ENCODE data around the gene SLC30A9. TPM values are rescaled to one million over a fixed set of nuclear protein-coding genes. Genes with fewer than 3 reads are reported as not detected.

The SLC30A9 gene
- total and polyA plus RNA-seq, 10 donors, result 7.1 to 54.4 (median 33.9) TPM

- no peak for DNase-seq
- H3K36me3 ChIP-seq, result no peaks in the 10 kb centered on the region
- no peak for TF ChIP-seq POLR2A (IDR thresholded peaks at IDR 0.05)
- TF ChIP-seq POLR2AphosphoS5 (IDR thresholded peaks at IDR 0.05), result no peak
- no peak for TF ChIP-seq CTCF (IDR thresholded peaks at IDR 0.05 in 8 of 11, conservative IDR thresholded peaks at IDR 0.05 in 3 of 11)
- H3K4me1 ChIP-seq, result no peaks in the 10 kb centered on the region
- WGBS, 5 donors, result 89 to 98% (median 96%) methylated on average over 2 of the region's 2 CpGs
- intact Hi-C loops (cut with DNase I; ENCODE audit: low total_unique reads), result no loop called here
- H3K9me3 ChIP-seq, result peaks cover 0 to 20% (median 15%) of the 10 kb centered on the region in 8 donors
- no peak overlapping the region for H3K27ac ChIP-seq
- no peaks in the 10 kb centered on the region for H3K27me3 ChIP-seq (replicated peaks in 1 of 7)
- no peak overlapping the region for H3K4me3 ChIP-seq
Measured at GRCh38 chr4:41967392-41967791, 22.9 kb upstream of the SLC30A9 start.

- Histone ChIP-seq H3K4me1 (no peaks in the 10 kb centered on the region), H3K9me3 (peaks cover 0 to 20% (median 15%) of the 10 kb centered on the region in 8 donors), H3K36me3 (no peaks in the 10 kb centered on the region), H3K4me3 (no peak overlapping the region), H3K27ac (no peak overlapping the region), H3K27me3 (replicated peaks in 1 of 7) (no peaks in the 10 kb centered on the region)
- TF ChIP-seq CTCF (IDR thresholded peaks at IDR 0.05 in 8 of 11, conservative IDR thresholded peaks at IDR 0.05 in 3 of 11) (no peak), POLR2AphosphoS5 (IDR thresholded peaks at IDR 0.05) (no peak), POLR2A (IDR thresholded peaks at IDR 0.05) (no peak)
- intact Hi-C loops (cut with DNase I; ENCODE audit: low total_unique reads), result no loop called here
- no peak for DNase-seq
Measured at GRCh38 chr4:41969671-41970070, 20.7 kb upstream of the SLC30A9 start.

- no peaks in the 10 kb centered on the region for H3K4me1 ChIP-seq
- H3K36me3 ChIP-seq, result no peaks in the 10 kb centered on the region
- H3K27ac ChIP-seq, result no peak overlapping the region
- H3K9me3 ChIP-seq, result no peaks in the 10 kb centered on the region
- intact Hi-C loops (cut with DNase I; ENCODE audit: low total_unique reads), result no loop called here
- TF ChIP-seq CTCF (IDR thresholded peaks at IDR 0.05 in 8 of 11, conservative IDR thresholded peaks at IDR 0.05 in 3 of 11) (no peak), POLR2A (IDR thresholded peaks at IDR 0.05) (no peak), POLR2AphosphoS5 (IDR thresholded peaks at IDR 0.05) (no peak)
- H3K27me3 ChIP-seq (replicated peaks in 1 of 7), result no peaks in the 10 kb centered on the region
- no peak overlapping the region for H3K4me3 ChIP-seq
- no peak for DNase-seq
- WGBS, 5 donors, result 51 to 87% (median 55%) methylated on average over 1 of the region's 1 CpG
Measured at GRCh38 chr4:41975341-41975740, 15.0 kb upstream of the SLC30A9 start.

GRCh38 chr4:41976775-41977516, 13.4 kb upstream of the SLC30A9 start:
- Histone ChIP-seq H3K9me3 (no peaks in the 10 kb centered on the region), H3K4me1 (no peaks in the 10 kb centered on the region), H3K4me3 (no peak overlapping the region), H3K27me3 (replicated peaks in 1 of 7) (no peaks in the 10 kb centered on the region), H3K27ac (no peak overlapping the region), H3K36me3 (no peaks in the 10 kb centered on the region)
- TF ChIP-seq CTCF (IDR thresholded peaks at IDR 0.05 in 8 of 11, conservative IDR thresholded peaks at IDR 0.05 in 3 of 11) (no peak), POLR2A (IDR thresholded peaks at IDR 0.05) (no peak), POLR2AphosphoS5 (IDR thresholded peaks at IDR 0.05) (no peak)
- intact Hi-C loops (cut with DNase I; ENCODE audit: low total_unique reads), result no loop called here
- WGBS, 5 donors, result 73 to 91% (median 85%) methylated on average over 1 of the region's 1 CpG
- no peak for DNase-seq

All from spleen (tissue), 11 donors.